H1 (cell line): ENCODE data around the gene VEPH1.

ENCODE experiments used
- RXRA ChIP-seq: IDR thresholded peaks from 2 replicates; pipeline ENCODE4 v1.6.1; 2011; ENCODE audit warnings: low read depth, mild to moderate bottlenecking, low read length, moderate library complexity; ENCODE audit not compliant: insufficient read depth
- USF2 ChIP-seq: IDR thresholded peaks from 2 replicates; pipeline ENCODE4 v1.6.1; 2011; ENCODE audit warnings: low read length, improper control_type of control experiment

- TF ChIP-seq RXRA = no peak
- TF ChIP-seq USF2 = no peak
Observed at GRCh38 chr3:157379525-157380140, 123.6 kb downstream of the VEPH1 start.
